ENCODE data around the gene DBNDD1.

DNA sequence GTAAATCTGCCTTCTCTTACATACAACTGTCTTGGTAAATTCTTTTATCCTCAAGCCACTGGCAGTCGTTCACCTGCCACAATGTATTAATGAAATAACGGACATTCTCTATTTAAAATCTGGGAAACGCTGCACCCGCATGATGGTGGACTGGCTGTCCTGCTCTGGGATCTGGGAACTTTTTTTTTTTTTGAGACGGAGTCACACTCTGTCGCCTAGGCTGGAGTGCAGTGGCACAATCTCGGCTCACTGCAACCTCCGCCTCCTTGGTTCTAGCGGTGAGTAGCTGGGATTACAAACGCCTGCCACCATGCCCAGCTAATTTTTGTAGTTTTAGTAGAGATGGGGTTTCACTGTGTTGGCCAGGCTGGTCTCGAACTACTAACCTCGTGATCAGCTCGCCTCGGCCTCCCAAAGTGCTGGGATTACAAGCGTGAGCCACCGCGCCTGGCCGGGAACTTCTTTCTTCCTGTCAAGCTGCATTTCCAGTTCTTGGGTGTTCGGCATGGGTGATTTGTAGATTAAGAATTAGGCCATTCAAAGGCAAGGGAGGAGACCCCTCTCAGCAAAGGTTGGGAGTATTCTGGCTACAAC lies 29.6 kb upstream of the DBNDD1 start:
- TF ChIP-seq, protein P1, sequence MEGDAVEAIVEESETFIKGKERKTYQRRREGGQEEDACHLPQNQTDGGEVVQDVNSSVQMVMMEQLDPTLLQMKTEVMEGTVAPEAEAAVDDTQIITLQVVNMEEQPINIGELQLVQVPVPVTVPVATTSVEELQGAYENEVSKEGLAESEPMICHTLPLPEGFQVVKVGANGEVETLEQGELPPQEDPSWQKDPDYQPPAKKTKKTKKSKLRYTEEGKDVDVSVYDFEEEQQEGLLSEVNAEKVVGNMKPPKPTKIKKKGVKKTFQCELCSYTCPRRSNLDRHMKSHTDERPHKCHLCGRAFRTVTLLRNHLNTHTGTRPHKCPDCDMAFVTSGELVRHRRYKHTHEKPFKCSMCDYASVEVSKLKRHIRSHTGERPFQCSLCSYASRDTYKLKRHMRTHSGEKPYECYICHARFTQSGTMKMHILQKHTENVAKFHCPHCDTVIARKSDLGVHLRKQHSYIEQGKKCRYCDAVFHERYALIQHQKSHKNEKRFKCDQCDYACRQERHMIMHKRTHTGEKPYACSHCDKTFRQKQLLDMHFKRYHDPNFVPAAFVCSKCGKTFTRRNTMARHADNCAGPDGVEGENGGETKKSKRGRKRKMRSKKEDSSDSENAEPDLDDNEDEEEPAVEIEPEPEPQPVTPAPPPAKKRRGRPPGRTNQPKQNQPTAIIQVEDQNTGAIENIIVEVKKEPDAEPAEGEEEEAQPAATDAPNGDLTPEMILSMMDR (IDR thresholded peaks at IDR 0.05): no peak
- no peak for TF ChIP-seq POLR2A (IDR thresholded peaks at IDR 0.05)
